H1 (cell line): Measurements from ENCODE around the gene TBC1D3E. TPM values are rescaled to one million over a fixed set of nuclear protein-coding genes. Genes with fewer than 3 reads are reported as not detected.
"Not testable (repeated sequence)": the region's sequence is repeated elsewhere in the genome, so short reads cannot be mapped to it uniquely, and the experiment has no call there.

ENCODE experiments used
- CTCF ChIA-PET: fragments of 300-600 bp; sonication (Branson Sonifier 250); formaldehyde crosslinking; loops from one replicate; lab custom pipeline; 2021; ENCODE audit not compliant: partially characterized antibody; lab: Charles Lee
- POLR2A ChIA-PET: fragments of 300-600 bp; sonication (Branson Sonifier 250); formaldehyde crosslinking; loops from one replicate; lab custom pipeline; 2021; ENCODE audit warnings: inconsistent platforms; ENCODE audit not compliant: partially characterized antibody; lab: Charles Lee
- DNase-seq, 2 experiments: peaks; one replicate each; pipeline versions ENCODE4 v3.0.0 to v3.0.0-alpha.2; 2010 to 2022; ENCODE audit warnings: low spot score in 2 of 2, low read depth in 1 of 2, mixed read lengths in 1 of 2
- FAIRE-seq: peaks from 2 replicates; lab custom pipeline; 2011; peaks lifted over from hg19 to GRCh38; lab: Jason Lieb, UNC
- H2AFZ ChIP-seq: 2 replicates; pipeline ENCODE4 v1.8.1; 2012; ENCODE audit warnings: low read length, inconsistent platforms
- H2AK5ac ChIP-seq: 2 replicates; pipeline ENCODE4 v1.6.1; 2013; ENCODE audit warnings: low read depth, low read length
- H2BK120ac ChIP-seq: replicated peaks from 2 replicates; pipeline ENCODE3; 2013; ENCODE audit warnings: low read depth, low read length, inconsistent platforms
- H2BK12ac ChIP-seq: 2 replicates; pipeline ENCODE4 v1.6.1; 2013; ENCODE audit warnings: low read depth, low read length
- H2BK15ac ChIP-seq: 2 replicates; pipeline ENCODE4 v1.6.1; 2013; ENCODE audit warnings: low read length
- H2BK20ac ChIP-seq: 2 replicates; pipeline ENCODE4 v1.6.1; 2013; ENCODE audit warnings: low read length
- H2BK5ac ChIP-seq: 2 replicates; pipeline ENCODE4 v1.6.1; 2013; ENCODE audit warnings: low read depth, low read length
- H3K14ac ChIP-seq: 2 replicates; pipeline ENCODE4 v1.6.1; 2013; ENCODE audit warnings: inconsistent platforms; ENCODE audit not compliant: insufficient read length
- H3K18ac ChIP-seq: 2 replicates; pipeline ENCODE4 v1.6.1; 2013; ENCODE audit warnings: low read length; ENCODE audit errors: extremely low read depth
- H3K23ac ChIP-seq: 2 replicates; pipeline ENCODE4 v1.6.1; 2013; ENCODE audit warnings: inconsistent platforms; ENCODE audit not compliant: insufficient read length
- H3K23me2 ChIP-seq: 2 replicates; pipeline ENCODE4 v1.6.1; 2013; ENCODE audit warnings: low read depth, low read length
- H3K27ac ChIP-seq: 2 replicates; pipeline ENCODE4 v1.6.1; 2011; ENCODE audit warnings: low read depth, low read length, inconsistent platforms
- H3K27me3 ChIP-seq, 4 experiments: replicated peaks in 1 of 4; 1 replicate in 1 of 4; 2 replicates in 3 of 4; pipeline versions ENCODE4 v1.6.1 to v1.8.1; 2011 to 2013; ENCODE audit warnings: low read length in 3 of 4, mild to moderate bottlenecking in 3 of 4, inconsistent platforms in 2 of 4, mixed read lengths in 2 of 4, moderate library complexity in 1 of 4; ENCODE audit not compliant: control insufficient read depth in 3 of 4, insufficient read depth in 3 of 4; ENCODE audit errors: extremely low read depth in 1 of 4
- H3K36me3 ChIP-seq, 4 experiments: 2 replicates each; pipeline versions ENCODE4 v1.6.1 to v1.8.1; 2011 to 2013; ENCODE audit warnings: mild to moderate bottlenecking in 4 of 4, low read length in 3 of 4, moderate library complexity in 2 of 4, control low read depth in 1 of 4, inconsistent platforms in 1 of 4; ENCODE audit not compliant: insufficient read depth in 4 of 4, control insufficient read depth in 2 of 4
- H3K4ac ChIP-seq: replicated peaks from 2 replicates; pipeline ENCODE3; 2013; ENCODE audit warnings: low read length, low read depth, mixed read lengths, inconsistent platforms; ENCODE audit not compliant: insufficient read length
- H3K4me1 ChIP-seq, 4 experiments: replicated peaks in 1 of 4; 1 replicate in 1 of 4; 2 replicates in 3 of 4; pipeline versions ENCODE4 v1.6.1 to v1.8.1; 2011 to 2013; ENCODE audit warnings: low read length in 3 of 4, inconsistent platforms in 2 of 4, mixed read lengths in 1 of 4; ENCODE audit not compliant: insufficient read depth in 4 of 4, control insufficient read depth in 3 of 4
- H3K4me2 ChIP-seq, 2 experiments: 2 replicates each; pipeline versions ENCODE4 v1.6.1 to v1.8.1; 2011 to 2013; ENCODE audit warnings: low read depth in 2 of 2, low read length in 2 of 2, control low read depth in 1 of 2, inconsistent platforms in 1 of 2, mild to moderate bottlenecking in 1 of 2; ENCODE audit not compliant: insufficient read depth in 1 of 2
- H3K4me3 ChIP-seq, 4 experiments: fragments of 200-600, 300-600 bp in 1 of 4; sonication (generic), shearing (Covaris generic), sonication (Bioruptor Twin) in 1 of 4; 2 replicates each; pipeline versions ENCODE4 v1.5.1 to v1.8.1; 2011 to 2016; ENCODE audit warnings: low read length in 4 of 4, low read depth in 3 of 4, control low read depth in 2 of 4, inconsistent platforms in 2 of 4, mild to moderate bottlenecking in 2 of 4, mixed read lengths in 1 of 4, moderate library complexity in 1 of 4; ENCODE audit not compliant: insufficient read depth in 2 of 4; ENCODE audit errors: extremely low read depth in 1 of 4
- H3K56ac ChIP-seq: replicated peaks from 2 replicates; pipeline ENCODE3; 2013; ENCODE audit warnings: low read depth, mild to moderate bottlenecking, mixed read lengths, low read length, inconsistent platforms; ENCODE audit not compliant: insufficient read length
- H3K79me1 ChIP-seq: 2 replicates; pipeline ENCODE4 v1.6.1; 2013; ENCODE audit warnings: low read depth, low read length, control low read depth
- H3K79me2 ChIP-seq, 2 experiments: 2 replicates each; pipeline versions ENCODE4 v1.6.1 to v1.8.1; 2012 to 2013; ENCODE audit warnings: low read length in 2 of 2, mild to moderate bottlenecking in 2 of 2, inconsistent platforms in 1 of 2; ENCODE audit not compliant: insufficient read depth in 2 of 2, control insufficient read depth in 1 of 2
- H3K9ac ChIP-seq, 4 experiments: replicated peaks in 1 of 4; 1 replicate in 1 of 4; 2 replicates in 3 of 4; pipeline versions ENCODE4 v1.6.1 to v1.8.1; 2011 to 2013; ENCODE audit warnings: low read depth in 3 of 4, low read length in 3 of 4, control low read depth in 2 of 4, mild to moderate bottlenecking in 2 of 4, moderate library complexity in 2 of 4, inconsistent platforms in 1 of 4; ENCODE audit errors: extremely low read depth in 1 of 4
- H3K9me3 ChIP-seq, 2 experiments: 2 replicates each; pipeline versions ENCODE4 v1.6.1 to v1.8.1; 2012 to 2013; ENCODE audit warnings: mild to moderate bottlenecking in 2 of 2, moderate library complexity in 2 of 2, control low read depth in 1 of 2, inconsistent platforms in 1 of 2, low read depth in 1 of 2, low read length in 1 of 2, mixed read lengths in 1 of 2; ENCODE audit not compliant: insufficient read depth in 2 of 2
- H4K20me1 ChIP-seq, 2 experiments: replicated peaks in 1 of 2; 2 replicates each; pipeline versions ENCODE3 to v1.8.1; 2011 to 2013; ENCODE audit warnings: inconsistent platforms in 2 of 2, low read length in 2 of 2, mild to moderate bottlenecking in 1 of 2; ENCODE audit not compliant: insufficient read depth in 2 of 2, control insufficient read depth in 1 of 2
- H4K5ac ChIP-seq: 2 replicates; pipeline ENCODE4 v1.6.1; 2013; ENCODE audit warnings: low read length, low read depth, mixed read lengths, inconsistent platforms; ENCODE audit not compliant: insufficient read length
- H4K8ac ChIP-seq: 2 replicates; pipeline ENCODE4 v1.8.0; 2013; ENCODE audit warnings: mild to moderate bottlenecking, moderate library complexity, low read length, inconsistent platforms; ENCODE audit not compliant: insufficient read depth; ENCODE audit errors: extremely low read depth
- H4K91ac ChIP-seq: replicated peaks from 2 replicates; pipeline ENCODE3; 2013; ENCODE audit warnings: low read length, mixed read lengths, inconsistent platforms; ENCODE audit not compliant: insufficient read length
- WGBS, 2 experiments: shearing (Covaris generic) in 1 of 2; methylation state at CpG; one replicate each; pipeline versions ENCODE4 v1.1.6 to v1.1.7; 2013 to 2015; ENCODE audit warnings: low lambda C conversion rate in 2 of 2, mixed read lengths in 2 of 2, inconsistent platforms in 1 of 2, low coverage in 1 of 2, missing lambda C conversion rate in 1 of 2; ENCODE audit not compliant: insufficient replicate concordance in 2 of 2, insufficient coverage in 1 of 2, insufficient read length in 1 of 2; ENCODE audit errors: extremely low coverage in 1 of 2, missing lambda C conversion rate in 1 of 2; 5-methylcytosine and 5-hydroxymethylcytosine counted together
- polyA plus RNA-seq, 7 experiments: library from polyadenylated mRNA; depleted of rRNA in 3 of 7; stranded (reverse) in 5 of 7; unstranded in 2 of 7; fragments of >200 nt in 5 of 7; fragments of 200-250 nt in 2 of 7; gene quantifications; 1 replicate in 5 of 7; 2 replicates in 1 of 7; 4 replicates in 1 of 7; pipeline versions ENCODE4 v1.2.1 to v1.2.3, GENCODE V29; 2011 to 2013; ENCODE audit warnings: missing spikeins in 2 of 7, mixed read lengths in 2 of 7
- small RNA-seq: library from polyadenylated mRNA; stranded (forward); fragments of <200 nt; extraction: miRNeasy Mini kit (QIAGEN cat#:217004); gene quantifications from one replicate; pipeline ENCODE3, GENCODE V24; 2013; ENCODE audit not compliant: insufficient read depth
- total RNA-seq: library from RNA; stranded (reverse); fragmentation: NEBNext Ultra II Directional; extraction: Animal tissue kit (Norgen Biotek cat#: 25700); gene quantifications from 2 replicates; pipeline ENCODE4 v1.2.1, GENCODE V29; 2021

TBC1D3E gene
- total and polyA plus RNA-seq, 2 of the 8 experiments (the other 6 are each of a cell fraction or from before 2014, with no cell fraction given), result not detected

DNA sequence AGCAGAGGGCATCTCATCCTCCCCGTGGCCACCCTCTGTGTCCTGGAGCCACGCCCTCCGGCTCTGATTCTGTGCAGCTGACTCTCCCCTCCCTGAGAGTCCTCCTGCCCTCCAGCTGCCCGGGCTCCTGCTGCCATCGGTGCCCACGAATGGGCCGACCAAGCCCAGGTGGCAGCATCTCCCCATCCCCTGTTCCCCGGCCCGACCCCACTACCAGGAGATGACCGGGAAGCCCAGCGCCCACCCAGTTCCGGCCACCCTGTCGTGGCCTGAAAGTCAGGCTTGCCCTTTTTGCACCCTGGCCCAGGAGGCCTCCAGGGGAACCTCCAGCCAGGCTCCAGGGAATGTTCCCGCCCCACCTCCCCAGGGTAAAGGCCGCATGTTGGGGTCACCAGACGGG, 7.1 kb downstream of the TBC1D3E start:
- H3K4me2 ChIP-seq, H3K56ac ChIP-seq, H3K9ac ChIP-seq, H3K27ac ChIP-seq, H2BK5ac ChIP-seq, H2BK20ac ChIP-seq, POLR2A ChIA-PET, H3K79me2 ChIP-seq, H2BK15ac ChIP-seq, H3K36me3 ChIP-seq, H2BK120ac ChIP-seq, H3K4me3 ChIP-seq, FAIRE-seq, H3K4ac ChIP-seq, H3K9me3 ChIP-seq, H3K23ac ChIP-seq, H2AK5ac ChIP-seq, H3K27me3 ChIP-seq, H2AFZ ChIP-seq, H3K18ac ChIP-seq, H2BK12ac ChIP-seq, H4K5ac ChIP-seq, H3K4me1 ChIP-seq, H3K14ac ChIP-seq, H3K23me2 ChIP-seq, CTCF ChIA-PET, H4K20me1 ChIP-seq, H4K91ac ChIP-seq, H4K8ac ChIP-seq, H3K79me1 ChIP-seq: not testable (repeated sequence)
- WGBS, 2 experiments, result 91% methylated on average over 9 of the region's 16 CpGs; no CpG with 5 or more reads in 1 of the 2 experiments
- peak in 1 of 2 experiments; percentile 11 for DNase-seq

Small RNA genes within 50 kb of the gene (small RNA-seq; reads per million reads assigned to genes)
- gene RF00019 (not detected), gene RNA5SP526 (not detected)

Other genes starting within 250 kb of the TBC1D3E start
- gene TBC1D3K, start 203.5 kb upstream of the TBC1D3E start, total RNA-seq, result not detected in 2 replicates
- gene TBC1D3K, start 203.5 kb upstream of the TBC1D3E start, polyA plus RNA-seq (2011; rRNA removed), result not detected in 2 replicates
- gene TBC1D3L, start 138.9 kb upstream of the TBC1D3E start, total RNA-seq, result 8.1 and 9.2 TPM in 2 replicates
- 7.2 and 7.5 TPM in 2 replicates for gene TBC1D3L, start 138.9 kb upstream of the TBC1D3E start, polyA plus RNA-seq (2011; rRNA removed)
- 2.1 TPM in 1 of 2 replicates, not detected in the other for gene TBC1D3D, start 124.0 kb upstream of the TBC1D3E start, total RNA-seq
- gene TBC1D3D, start 124.0 kb upstream of the TBC1D3E start, polyA plus RNA-seq (2011; rRNA removed), result 0.06 TPM in 1 of 2 replicates, not detected in the other
- not detected in 2 replicates for gene TBC1D3C, start 59.3 kb upstream of the TBC1D3E start, total RNA-seq
- 0.68 TPM in 1 of 2 replicates, not detected in the other for gene TBC1D3C, start 59.3 kb upstream of the TBC1D3E start, polyA plus RNA-seq (2011; rRNA removed)
- not detected in 2 replicates for gene TBC1D3, start 64.6 kb downstream of the TBC1D3E start, total RNA-seq
- not detected in 2 replicates for gene TBC1D3, start 64.6 kb downstream of the TBC1D3E start, polyA plus RNA-seq (2011; rRNA removed)
- 70.1 and 71.7 TPM in 2 replicates for gene MRPL45, start 169.2 kb downstream of the TBC1D3E start, total RNA-seq
- 47.6 and 65.6 TPM in 2 replicates for gene MRPL45, start 169.2 kb downstream of the TBC1D3E start, polyA plus RNA-seq (2011; rRNA removed)
- 0.07 and 0.13 TPM in 2 replicates for gene GPR179, start 216.0 kb downstream of the TBC1D3E start, total RNA-seq
- 0.02 and 0.03 TPM in 2 replicates for gene GPR179, start 216.0 kb downstream of the TBC1D3E start, polyA plus RNA-seq (2011; rRNA removed)
- 26.9 and 28.2 TPM in 2 replicates for gene SOCS7, start 223.9 kb downstream of the TBC1D3E start, total RNA-seq
- gene SOCS7, start 223.9 kb downstream of the TBC1D3E start, polyA plus RNA-seq (2011; rRNA removed), result 12.8 and 13.5 TPM in 2 replicates